Astrocyte (in vitro differentiated cells and primary cell): ENCODE data around the gene FAM24A.

Experiments used
- EZH2 ChIP-seq: IDR thresholded peaks from 2 replicates; pipeline ENCODE4 v1.6.1; 2012; ENCODE audit warnings: mild to moderate bottlenecking, low read length, inconsistent platforms; ENCODE audit not compliant: insufficient read depth
- TF ChIP-seq, protein P1 (sequence below): IDR thresholded peaks from 2 replicates; pipeline ENCODE4 v1.5.1; 2011; ENCODE audit warnings: low read depth, mild to moderate bottlenecking, inconsistent platforms, low read length, moderate library complexity; ENCODE audit not compliant: insufficient read depth

- TF ChIP-seq, protein P1, sequence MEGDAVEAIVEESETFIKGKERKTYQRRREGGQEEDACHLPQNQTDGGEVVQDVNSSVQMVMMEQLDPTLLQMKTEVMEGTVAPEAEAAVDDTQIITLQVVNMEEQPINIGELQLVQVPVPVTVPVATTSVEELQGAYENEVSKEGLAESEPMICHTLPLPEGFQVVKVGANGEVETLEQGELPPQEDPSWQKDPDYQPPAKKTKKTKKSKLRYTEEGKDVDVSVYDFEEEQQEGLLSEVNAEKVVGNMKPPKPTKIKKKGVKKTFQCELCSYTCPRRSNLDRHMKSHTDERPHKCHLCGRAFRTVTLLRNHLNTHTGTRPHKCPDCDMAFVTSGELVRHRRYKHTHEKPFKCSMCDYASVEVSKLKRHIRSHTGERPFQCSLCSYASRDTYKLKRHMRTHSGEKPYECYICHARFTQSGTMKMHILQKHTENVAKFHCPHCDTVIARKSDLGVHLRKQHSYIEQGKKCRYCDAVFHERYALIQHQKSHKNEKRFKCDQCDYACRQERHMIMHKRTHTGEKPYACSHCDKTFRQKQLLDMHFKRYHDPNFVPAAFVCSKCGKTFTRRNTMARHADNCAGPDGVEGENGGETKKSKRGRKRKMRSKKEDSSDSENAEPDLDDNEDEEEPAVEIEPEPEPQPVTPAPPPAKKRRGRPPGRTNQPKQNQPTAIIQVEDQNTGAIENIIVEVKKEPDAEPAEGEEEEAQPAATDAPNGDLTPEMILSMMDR, result no peak
- TF ChIP-seq EZH2, result no peak
Measured at GRCh38 chr10:122939133-122939855, 28.9 kb downstream of the FAM24A start.
